Suprapubic skin (tissue), 4 donors: Measurements from ENCODE around the gene NRN1. TPM values are rescaled to one million over a fixed set of nuclear protein-coding genes. Genes with fewer than 3 reads are reported as not detected.

Experiments used
- DNase-seq, 2 donors: peaks; one replicate each; pipeline ENCODE4 v3.0.0-alpha.2; 2019; ENCODE audit warnings: low spot score in 2 of 2
- H3K27ac ChIP-seq: fragments of 200-600 bp; sonication (generic); one replicate; pipeline ENCODE4 v1.5.1; 2019
- H3K27me3 ChIP-seq: fragments of 200-600 bp; sonication (generic); one replicate; pipeline ENCODE4 v1.5.1; 2019
- H3K36me3 ChIP-seq: fragments of 200-600 bp; sonication (generic); one replicate; pipeline ENCODE4 v1.5.1; 2019
- H3K4me1 ChIP-seq: fragments of 200-600 bp; sonication (generic); one replicate; pipeline ENCODE4 v1.5.1; 2019
- H3K4me3 ChIP-seq: fragments of 200-600 bp; sonication (generic); one replicate; pipeline ENCODE4 v1.5.1; 2019; ENCODE audit warnings: mild to moderate bottlenecking
- H3K9me3 ChIP-seq: fragments of 200-600 bp; sonication (generic); one replicate; pipeline ENCODE4 v1.5.1; 2019
- CTCF ChIP-seq, 2 donors: fragments of 200-600 bp in 1 of 2; fragments of 450-650 bp in 1 of 2; sonication (generic) in 1 of 2; IDR thresholded peaks; one replicate each; pipeline ENCODE4 v1.5.1; 2016 to 2019; ENCODE audit warnings: antibody characterized with exemption in 2 of 2, mild to moderate bottlenecking in 1 of 2, moderate library complexity in 1 of 2
- EP300 ChIP-seq: sonication (generic); formaldehyde crosslinking; IDR thresholded peaks from one replicate; pipeline ENCODE4 v1.6.1; 2017; ENCODE audit warnings: antibody characterized with exemption
- POLR2A ChIP-seq, 2 donors: fragments of 450-650 bp; IDR thresholded peaks; one replicate each; pipeline ENCODE4 v1.6.1; 2017; ENCODE audit warnings: antibody characterized with exemption in 2 of 2, mild to moderate bottlenecking in 2 of 2, moderate library complexity in 2 of 2
- POLR2AphosphoS5 ChIP-seq, 3 donors: sonication (generic); formaldehyde crosslinking; IDR thresholded peaks; one replicate each; pipeline ENCODE4 v1.6.1; 2017; ENCODE audit warnings: antibody characterized with exemption in 3 of 3
- WGBS: methylation state at CpG from one replicate; pipeline ENCODE4 v1.1.5; 2018; 5-methylcytosine and 5-hydroxymethylcytosine counted together
- total RNA-seq, 4 donors: library from RNA; depleted of rRNA; stranded (reverse); fragments of >200 nt; gene quantifications; one replicate each; pipeline ENCODE4 v1.1.0, GENCODE V29; 2016

The NRN1 gene
- total RNA-seq, 4 donors from 2014 or later = 5.1 to 16.1 (median 8.8) TPM

- WGBS = 73% methylated on average over 5 of the region's 5 CpGs
- Histone ChIP-seq H3K27me3 (peaks cover 37% of the 10 kb centered on the region), H3K27ac (no peak overlapping the region), H3K9me3 (no peaks in the 10 kb centered on the region), H3K36me3 (no peaks in the 10 kb centered on the region), H3K4me1 (no peaks in the 10 kb centered on the region), H3K4me3 (no peak overlapping the region)
- DNase-seq = peak in 1 of 2 donors; percentile 69
- TF ChIP-seq EP300 (no peak), POLR2A (IDR thresholded peaks at IDR 0.05) (no peak), POLR2AphosphoS5 (IDR thresholded peaks at IDR 0.05) (no peak), CTCF (IDR thresholded peaks at IDR 0.05) (no peak)
Observed at GRCh38 chr6:5989141-5989723, 17.5 kb downstream of the NRN1 start.

- no peak for DNase-seq
- Histone ChIP-seq H3K27ac (no peak overlapping the region), H3K9me3 (no peaks in the 10 kb centered on the region), H3K4me1 (no peaks in the 10 kb centered on the region), H3K36me3 (no peaks in the 10 kb centered on the region), H3K27me3 (peaks cover 23% of the 10 kb centered on the region), H3K4me3 (no peak overlapping the region)
- no peak for TF ChIP-seq CTCF (IDR thresholded peaks at IDR 0.05)
- 59% methylated on average over 2 of the region's 2 CpGs for WGBS
Observed at GRCh38 chr6:5986861-5987260, 19.9 kb downstream of the NRN1 start.

- no peaks in the 10 kb centered on the region for H3K9me3 ChIP-seq
- peaks cover 7% of the 10 kb centered on the region for H3K4me1 ChIP-seq
- peaks cover 23% of the 10 kb centered on the region for H3K27me3 ChIP-seq
- no peaks in the 10 kb centered on the region for H3K36me3 ChIP-seq
- H3K4me3 ChIP-seq = no peak overlapping the region
- TF ChIP-seq CTCF (IDR thresholded peaks at IDR 0.05) (no peak), POLR2AphosphoS5 (IDR thresholded peaks at IDR 0.05) (no peak), POLR2A (IDR thresholded peaks at IDR 0.05) (no peak), EP300 (no peak)
- WGBS = 72% methylated on average over 7 of the region's 7 CpGs
- no peak overlapping the region for H3K27ac ChIP-seq
- DNase-seq = no peak
Observed at GRCh38 chr6:5984150-5985089, 22.3 kb downstream of the NRN1 start.

- no peak overlapping the region for H3K4me3 ChIP-seq
- peaks cover 9% of the 10 kb centered on the region for H3K4me1 ChIP-seq
- H3K36me3 ChIP-seq = no peaks in the 10 kb centered on the region
- 72% methylated on average over 7 of the region's 7 CpGs for WGBS
- peaks cover 9% of the 10 kb centered on the region for H3K27me3 ChIP-seq
- no peak for DNase-seq
- TF ChIP-seq POLR2AphosphoS5 (IDR thresholded peaks at IDR 0.05) (no peak), CTCF (IDR thresholded peaks at IDR 0.05) (no peak), EP300 (no peak), POLR2A (IDR thresholded peaks at IDR 0.05) (no peak)
- no peaks in the 10 kb centered on the region for H3K9me3 ChIP-seq
- H3K27ac ChIP-seq = no peak overlapping the region
Observed at GRCh38 chr6:5981126-5982026, 25.3 kb downstream of the NRN1 start.
